GM19468 (cell line): Measurements from ENCODE around the gene SYT14.
"Not testable (repeated sequence)": the region's sequence is repeated elsewhere in the genome, so short reads cannot be mapped to it uniquely, and the experiment has no call there.

Source experiments
- ATAC-seq: cut with Tn5 transposase; IDR thresholded peaks from one replicate; pipeline ENCODE4 v1.9.1; 2021; ENCODE audit warnings: mild to moderate bottlenecking, moderate library complexity, moderate number of reproducible peaks; ENCODE audit not compliant: unreplicated experiment; ENCODE audit errors: extremely low read depth

Gene SYT14

GRCh38 chr1:210189426-210189825, 251.4 kb downstream of the SYT14 start:
- ATAC-seq: no peak

GRCh38 chr1:210195635-210196160, 257.7 kb downstream of the SYT14 start:
- ATAC-seq: no peak

- ATAC-seq: not testable (repeated sequence)
These were observed 258.2 kb downstream of the SYT14 start for GRCh38 chr1:210196266-210196665.

GRCh38 chr1:210198840-210199239, 260.8 kb downstream of the SYT14 start:
- no peak for ATAC-seq

GRCh38 chr1:210200124-210200736, 262.2 kb downstream of the SYT14 start:
- ATAC-seq: no peak

- ATAC-seq: no peak
These were observed 263.7 kb downstream of the SYT14 start for GRCh38 chr1:210201681-210202080.

GRCh38 chr1:210207597-210208450, 269.8 kb downstream of the SYT14 start:
- no peak for ATAC-seq

- ATAC-seq: no peak
These were observed 275.3 kb downstream of the SYT14 start for GRCh38 chr1:210213335-210213734.

- ATAC-seq: no peak
These were observed 276.8 kb downstream of the SYT14 start for GRCh38 chr1:210214573-210215409.

- no peak for ATAC-seq
These were observed 279.5 kb downstream of the SYT14 start for GRCh38 chr1:210217482-210217881.

GRCh38 chr1:210218047-210218446, 280.0 kb downstream of the SYT14 start:
- ATAC-seq: no peak
